Activated T-cell treated with anti-CD3 and anti-CD28 coated beads, Interleukin-2, amount 50 U/mL, for 72 hours (primary cell): Measurements from ENCODE around the gene OLA1. TPM values are rescaled to one million over a fixed set of nuclear protein-coding genes. Genes with fewer than 3 reads are reported as not detected.

Experiments used
- ATAC-seq, 2 donors: fragments of 150-1000 bp; cut with Tn5 transposase; replicated peaks in 1 of 2; 2 replicates each; pipeline ENCODE4 v1.10.0; 2021; ENCODE audit warnings: moderate library complexity in 2 of 2, mild to moderate bottlenecking in 1 of 2
- DNase-seq, 2 donors: peaks; one replicate each; pipeline ENCODE4 v3.0.0; 2021 to 2022; ENCODE audit warnings: mixed read lengths in 1 of 2
- H3K27ac Mint-ChIP-seq: one replicate; pipeline ENCODE4 v1.8.0; 2022; ENCODE audit warnings: mild to moderate bottlenecking, moderate library complexity, mixed read lengths
- H3K27me3 Mint-ChIP-seq: one replicate; pipeline ENCODE4 v1.8.0; 2022; ENCODE audit warnings: low read depth, mixed read lengths
- H3K36me3 Mint-ChIP-seq, 2 donors: one replicate each; pipeline ENCODE4 v1.8.0; 2022; ENCODE audit warnings: mixed read lengths in 2 of 2, mild to moderate bottlenecking in 1 of 2; ENCODE audit not compliant: insufficient read depth in 2 of 2
- H3K4me1 Mint-ChIP-seq: one replicate; pipeline ENCODE4 v1.8.0; 2022; ENCODE audit warnings: low read depth, mixed read lengths
- H3K4me3 Mint-ChIP-seq, 2 donors: one replicate each; pipeline ENCODE4 v1.8.0; 2022; ENCODE audit warnings: mild to moderate bottlenecking in 2 of 2, mixed read lengths in 2 of 2, moderate library complexity in 2 of 2
- H3K9me3 Mint-ChIP-seq, 2 donors: one replicate each; pipeline ENCODE4 v1.8.0; 2022; ENCODE audit warnings: mixed read lengths in 2 of 2
- total RNA-seq, 2 donors: library from RNA; stranded (reverse); gene quantifications; one replicate each; pipeline ENCODE4 v1.2.3, GENCODE V29; 2022

OLA1 gene
- total RNA-seq, 2 donors from 2014 or later, result 89.2 to 100 TPM

- H3K27me3 Mint-ChIP-seq, result no peaks in the 10 kb centered on the region
- DNase-seq (no peak), ATAC-seq (no peak)
- H3K9me3 Mint-ChIP-seq, result no peaks in the 10 kb centered on the region
- peaks cover 4% of the 10 kb centered on the region for H3K4me1 Mint-ChIP-seq
- H3K4me3 Mint-ChIP-seq, result no peak overlapping the region
- no peak overlapping the region for H3K27ac Mint-ChIP-seq
- peaks cover 0 to 7% of the 10 kb centered on the region in 2 donors for H3K36me3 Mint-ChIP-seq
These were observed 29.6 kb downstream of the OLA1 start for GRCh38 chr2:174218773-174219172.

- peaks cover 4% of the 10 kb centered on the region for H3K4me1 Mint-ChIP-seq
- no peaks in the 10 kb centered on the region for H3K9me3 Mint-ChIP-seq
- H3K4me3 Mint-ChIP-seq, result no peak overlapping the region
- H3K27ac Mint-ChIP-seq, result peak overlapping the region; percentile 84
- no peaks in the 10 kb centered on the region for H3K27me3 Mint-ChIP-seq
- DNase-seq (no peak), ATAC-seq (no peak)
- peaks cover 0 to 5% of the 10 kb centered on the region in 2 donors for H3K36me3 Mint-ChIP-seq
These were observed 30.5 kb downstream of the OLA1 start for GRCh38 chr2:174217869-174218268.

- H3K4me3 Mint-ChIP-seq, result no peak overlapping the region
- DNase-seq (no peak), ATAC-seq (no peak)
- H3K27me3 Mint-ChIP-seq, result no peaks in the 10 kb centered on the region
- no peaks in the 10 kb centered on the region for H3K9me3 Mint-ChIP-seq
- H3K4me1 Mint-ChIP-seq, result no peaks in the 10 kb centered on the region
- no peak overlapping the region for H3K27ac Mint-ChIP-seq
- peaks cover 0 to 1% of the 10 kb centered on the region in 2 donors for H3K36me3 Mint-ChIP-seq
These were observed 36.4 kb downstream of the OLA1 start for GRCh38 chr2:174211954-174212353.

GRCh38 chr2:174210862-174211261 lies 37.5 kb downstream of the OLA1 start:
- Mint-ChIP-seq H3K27ac (no peak overlapping the region), H3K27me3 (no peaks in the 10 kb centered on the region), H3K36me3 (no peaks in the 10 kb centered on the region), H3K9me3 (no peaks in the 10 kb centered on the region), H3K4me3 (no peak overlapping the region), H3K4me1 (no peaks in the 10 kb centered on the region)
- no peak for DNase-seq
- no peak for ATAC-seq

GRCh38 chr2:174209325-174209724 lies 39.0 kb downstream of the OLA1 start:
- no peak overlapping the region for H3K4me3 Mint-ChIP-seq
- DNase-seq (no peak), ATAC-seq (no peak)
- no peaks in the 10 kb centered on the region for H3K9me3 Mint-ChIP-seq
- peaks cover 0 to 2% of the 10 kb centered on the region in 2 donors for H3K36me3 Mint-ChIP-seq
- no peaks in the 10 kb centered on the region for H3K4me1 Mint-ChIP-seq
- H3K27me3 Mint-ChIP-seq, result no peaks in the 10 kb centered on the region
- H3K27ac Mint-ChIP-seq, result no peak overlapping the region

GRCh38 chr2:174208026-174208425 lies 40.3 kb downstream of the OLA1 start:
- Mint-ChIP-seq H3K36me3 (peaks cover 0 to 2% of the 10 kb centered on the region in 2 donors), H3K4me1 (no peaks in the 10 kb centered on the region), H3K4me3 (no peak overlapping the region)

GRCh38 chr2:174205562-174205961 lies 42.8 kb downstream of the OLA1 start:
- ATAC-seq, result no peak
- Mint-ChIP-seq H3K27me3 (no peaks in the 10 kb centered on the region), H3K27ac (no peak overlapping the region), H3K4me3 (no peak overlapping the region), H3K9me3 (no peaks in the 10 kb centered on the region), H3K4me1 (no peaks in the 10 kb centered on the region), H3K36me3 (peaks cover 0 to 2% of the 10 kb centered on the region in 2 donors)
- DNase-seq, result no peak

More at GRCh38 chr2:174208026-174208425, 40.3 kb downstream of the OLA1 start:
- Mint-ChIP-seq H3K9me3 (no peaks in the 10 kb centered on the region), H3K27me3 (no peaks in the 10 kb centered on the region), H3K27ac (no peak overlapping the region)
- DNase-seq, result no peak
- ATAC-seq, result no peak

- no peaks in the 10 kb centered on the region for H3K9me3 Mint-ChIP-seq
- no peak overlapping the region for H3K27ac Mint-ChIP-seq
- H3K27me3 Mint-ChIP-seq, result no peaks in the 10 kb centered on the region
- H3K36me3 Mint-ChIP-seq, result peaks cover 0 to 2% of the 10 kb centered on the region in 2 donors
- no peak overlapping the region for H3K4me3 Mint-ChIP-seq
- ATAC-seq (no peak), DNase-seq (no peak)
- H3K4me1 Mint-ChIP-seq, result no peaks in the 10 kb centered on the region
These were observed 46.1 kb downstream of the OLA1 start for GRCh38 chr2:174202188-174202587.

GRCh38 chr2:174198846-174199564 lies 49.3 kb downstream of the OLA1 start:
- Mint-ChIP-seq H3K4me1 (no peaks in the 10 kb centered on the region), H3K9me3 (no peaks in the 10 kb centered on the region), H3K36me3 (no peaks in the 10 kb centered on the region), H3K27me3 (no peaks in the 10 kb centered on the region), H3K4me3 (no peak overlapping the region), H3K27ac (no peak overlapping the region)
- ATAC-seq, result no peak
- DNase-seq, result no peak

- ATAC-seq, result no peak
- Mint-ChIP-seq H3K4me1 (no peaks in the 10 kb centered on the region), H3K9me3 (no peaks in the 10 kb centered on the region), H3K4me3 (no peak overlapping the region), H3K27ac (no peak overlapping the region), H3K36me3 (no peaks in the 10 kb centered on the region), H3K27me3 (no peaks in the 10 kb centered on the region)
- DNase-seq, result no peak
These were observed 53.1 kb downstream of the OLA1 start for GRCh38 chr2:174195253-174195652.

- DNase-seq (no peak), ATAC-seq (no peak)
- H3K4me1 Mint-ChIP-seq, result peaks cover 7% of the 10 kb centered on the region
- H3K9me3 Mint-ChIP-seq, result no peaks in the 10 kb centered on the region
- H3K36me3 Mint-ChIP-seq, result no peaks in the 10 kb centered on the region
- H3K27ac Mint-ChIP-seq, result no peak overlapping the region
- H3K27me3 Mint-ChIP-seq, result no peaks in the 10 kb centered on the region
- no peak overlapping the region for H3K4me3 Mint-ChIP-seq
These were observed 54.6 kb downstream of the OLA1 start for GRCh38 chr2:174193737-174194136.

GRCh38 chr2:174192664-174193063 lies 55.7 kb downstream of the OLA1 start:
- H3K9me3 Mint-ChIP-seq, result no peaks in the 10 kb centered on the region
- no peak for ATAC-seq
- no peaks in the 10 kb centered on the region for H3K27me3 Mint-ChIP-seq
- H3K36me3 Mint-ChIP-seq, result peaks cover 0 to 4% of the 10 kb centered on the region in 2 donors
- H3K4me1 Mint-ChIP-seq, result peaks cover 7% of the 10 kb centered on the region
- no peak for DNase-seq
- H3K4me3 Mint-ChIP-seq, result no peak overlapping the region
- no peak overlapping the region for H3K27ac Mint-ChIP-seq

GRCh38 chr2:174191342-174192074 lies 56.8 kb downstream of the OLA1 start:
- no peak overlapping the region for H3K4me3 Mint-ChIP-seq
- DNase-seq (no peak), ATAC-seq (no peak)
- H3K27ac Mint-ChIP-seq, result peak overlapping the region; percentile 52
- H3K9me3 Mint-ChIP-seq, result no peaks in the 10 kb centered on the region
- peaks cover 0 to 6% of the 10 kb centered on the region in 2 donors for H3K36me3 Mint-ChIP-seq
- H3K27me3 Mint-ChIP-seq, result no peaks in the 10 kb centered on the region
- H3K4me1 Mint-ChIP-seq, result peaks cover 12% of the 10 kb centered on the region
